Sigmoid colon (tissue), 7 donors: ENCODE results near the gene HENMT1. TPM values are rescaled to one million over a fixed set of nuclear protein-coding genes. Genes with fewer than 3 reads are reported as not detected.

Source experiments
- DNase-seq: peaks from one replicate; pipeline ENCODE4 v3.0.0-alpha.2; 2019
- H3K27ac ChIP-seq, 4 donors: fragments of 200-600 bp; sonication (generic); one replicate each; pipeline ENCODE4 v1.5.1; 2016 to 2019; ENCODE audit warnings: mild to moderate bottlenecking in 1 of 4
- H3K27me3 ChIP-seq, 3 donors: fragments of 200-600 bp; sonication (generic); one replicate each; pipeline ENCODE4 v1.5.1; 2019; ENCODE audit warnings: mild to moderate bottlenecking in 1 of 3
- H3K36me3 ChIP-seq, 4 donors: fragments of 200-600 bp; sonication (generic); one replicate each; pipeline ENCODE4 v1.5.1; 2016 to 2019
- H3K4me1 ChIP-seq, 4 donors: fragments of 200-600 bp; sonication (generic); one replicate each; pipeline ENCODE4 v1.5.1; 2017 to 2019
- H3K4me3 ChIP-seq, 4 donors: fragments of 200-600 bp; sonication (generic); one replicate each; pipeline ENCODE4 v1.5.1; 2017 to 2019; ENCODE audit warnings: mild to moderate bottlenecking in 2 of 4, moderate library complexity in 1 of 4
- H3K9me3 ChIP-seq, 4 donors: fragments of 200-600 bp in 3 of 4; sonication (generic) in 3 of 4; one replicate each; pipeline versions ENCODE4 v1.5.1 to v1.6.1; 2013 to 2019
- EP300 ChIP-seq, 4 donors: sonication (generic); formaldehyde crosslinking; IDR thresholded peaks; one replicate each; pipeline ENCODE4 v1.6.1; 2017; ENCODE audit warnings: antibody characterized with exemption in 4 of 4
- POLR2A ChIP-seq, 2 donors: fragments of 450-650 bp; IDR thresholded peaks; one replicate each; pipeline ENCODE4 v1.6.1; 2016; ENCODE audit warnings: antibody characterized with exemption in 2 of 2, mild to moderate bottlenecking in 2 of 2, moderate library complexity in 2 of 2
- POLR2AphosphoS5 ChIP-seq, 4 donors: sonication (generic); formaldehyde crosslinking; IDR thresholded peaks; one replicate each; pipeline ENCODE4 v1.6.1; 2017; ENCODE audit warnings: antibody characterized with exemption in 4 of 4
- WGBS, 2 donors: extraction: QIAGEN DNeasy Blood & Tissue Kit; methylation state at CpG; one replicate each; pipeline ENCODE4 v1.1.7; 2013; 5-methylcytosine and 5-hydroxymethylcytosine counted together
- intact Hi-C: fragments of 100-400 bp; cut with DNase I; formaldehyde crosslinking; loops from one replicate; pipeline ENCODE4 v1.15.1; 2023
- polyA plus RNA-seq, 3 donors: library from polyadenylated mRNA; stranded (reverse); fragments of 200-250 nt; gene quantifications; one replicate each; pipeline ENCODE4 v1.2.3, GENCODE V29; 2013
- total RNA-seq, 4 donors: library from RNA; depleted of rRNA; stranded (reverse); fragments of >200 nt; gene quantifications; one replicate each; pipeline ENCODE4 v1.1.0, GENCODE V29; 2016
- TF ChIP-seq, protein P1 (sequence below), 4 experiments: fragments of 450-650 bp in 3 of 4; fragments of 200-600 bp in 1 of 4; IDR thresholded peaks; one replicate each; pipeline ENCODE4 v1.5.1; 2016 to 2019; ENCODE audit warnings: antibody characterized with exemption in 4 of 4, mild to moderate bottlenecking in 3 of 4, moderate library complexity in 2 of 4
- donor health status: healthy with polysubstance abuse.
- donor health status: Bipolar disorder and iron deficiency.
- donor health status: healthy.

Gene HENMT1
- total and polyA plus RNA-seq, 7 donors = 2.2 to 13.6 (median 3.9) TPM

DNA sequence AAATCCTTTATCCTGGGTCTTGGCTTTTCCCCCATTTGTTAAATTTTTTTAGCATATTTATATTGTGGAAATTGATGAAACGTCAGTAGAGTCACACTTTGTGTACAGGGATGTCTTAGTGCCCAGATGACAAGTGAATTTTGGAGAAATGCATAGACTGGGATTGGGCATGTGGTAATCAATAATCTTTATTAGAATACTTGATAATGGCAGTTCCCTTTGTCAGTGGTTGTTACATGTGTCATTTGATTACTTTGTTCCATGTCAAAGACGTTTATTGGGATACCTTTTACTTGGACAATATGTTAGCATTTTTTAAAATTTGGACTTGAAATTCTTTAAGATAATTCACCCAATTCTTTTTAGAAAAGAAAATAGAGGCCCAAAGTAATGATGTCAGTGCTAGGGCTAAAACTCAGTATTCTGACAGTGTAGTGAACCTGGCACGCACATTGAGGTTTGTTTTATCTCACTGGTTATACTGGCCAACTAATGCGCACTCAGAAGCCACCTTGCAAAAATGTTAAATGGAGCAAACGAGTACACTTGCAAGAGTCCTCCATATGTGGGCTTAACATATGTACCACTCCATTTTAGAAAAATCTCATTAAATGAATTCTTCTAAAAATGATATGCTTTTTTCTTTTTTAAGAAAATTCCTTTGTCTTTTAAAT is 40.4 kb upstream of the HENMT1 start:
- 84 to 91% methylated on average over 5 of the region's 5 CpGs for whole genome bisulfite sequencing, 2 donors

DNA sequence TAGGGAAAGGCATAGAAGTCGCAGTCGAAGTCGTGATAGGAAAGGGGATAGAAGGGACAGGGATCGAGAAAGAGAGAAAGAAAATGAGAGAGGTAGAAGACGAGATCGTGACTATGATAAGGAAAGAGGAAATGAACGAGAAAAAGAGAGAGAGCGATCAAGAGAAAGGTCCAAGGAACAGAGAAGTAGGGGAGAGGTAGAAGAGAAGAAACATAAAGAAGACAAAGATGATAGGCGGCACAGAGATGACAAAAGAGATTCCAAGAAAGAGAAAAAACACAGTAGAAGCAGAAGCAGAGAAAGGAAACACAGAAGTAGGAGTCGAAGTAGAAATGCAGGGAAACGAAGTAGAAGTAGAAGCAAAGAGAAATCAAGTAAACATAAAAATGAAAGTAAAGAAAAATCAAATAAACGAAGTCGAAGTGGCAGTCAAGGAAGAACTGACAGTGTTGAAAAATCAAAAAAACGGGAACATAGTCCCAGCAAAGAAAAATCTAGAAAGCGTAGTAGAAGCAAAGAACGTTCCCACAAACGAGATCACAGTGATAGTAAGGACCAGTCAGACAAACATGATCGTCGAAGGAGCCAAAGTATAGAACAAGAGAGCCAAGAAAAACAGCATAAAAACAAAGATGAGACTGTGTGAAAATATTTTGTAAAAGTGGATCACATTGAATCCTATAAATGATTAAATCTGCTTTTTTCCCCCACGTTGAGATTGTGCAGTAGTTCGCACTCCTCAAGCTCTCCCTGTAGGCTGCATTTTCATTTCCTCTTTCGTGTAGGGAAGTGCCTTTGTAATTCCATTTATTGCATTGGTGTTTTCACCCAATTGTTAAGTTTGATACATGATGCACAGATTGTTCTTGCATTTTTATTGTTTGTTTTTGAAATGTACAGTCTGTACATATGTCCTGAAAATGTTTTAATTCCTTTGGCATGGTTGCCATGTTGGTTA is 38.8 kb upstream of the HENMT1 start:
- WGBS, 2 donors = 85 to 86% methylated on average over 22 of the region's 22 CpGs

More for the DNA sequence above, 40.4 kb upstream of the HENMT1 start:
- DNase-seq = no peak
- Histone ChIP-seq H3K36me3 (peaks cover 19 to 56% (median 38%) of the 10 kb centered on the region in 4 donors), H3K4me3 (no peak overlapping the region), H3K4me1 (peaks cover 0 to 13% (median 10%) of the 10 kb centered on the region in 4 donors), H3K27ac (no peak overlapping the region), H3K27me3 (no peaks in the 10 kb centered on the region), H3K9me3 (no peaks in the 10 kb centered on the region)
- TF ChIP-seq EP300 (IDR thresholded peaks at IDR 0.05) = no peak
- TF ChIP-seq POLR2A (IDR thresholded peaks at IDR 0.05) = no peak
- no peak for TF ChIP-seq POLR2AphosphoS5 (IDR thresholded peaks at IDR 0.05)
- TF ChIP-seq, protein P1, sequence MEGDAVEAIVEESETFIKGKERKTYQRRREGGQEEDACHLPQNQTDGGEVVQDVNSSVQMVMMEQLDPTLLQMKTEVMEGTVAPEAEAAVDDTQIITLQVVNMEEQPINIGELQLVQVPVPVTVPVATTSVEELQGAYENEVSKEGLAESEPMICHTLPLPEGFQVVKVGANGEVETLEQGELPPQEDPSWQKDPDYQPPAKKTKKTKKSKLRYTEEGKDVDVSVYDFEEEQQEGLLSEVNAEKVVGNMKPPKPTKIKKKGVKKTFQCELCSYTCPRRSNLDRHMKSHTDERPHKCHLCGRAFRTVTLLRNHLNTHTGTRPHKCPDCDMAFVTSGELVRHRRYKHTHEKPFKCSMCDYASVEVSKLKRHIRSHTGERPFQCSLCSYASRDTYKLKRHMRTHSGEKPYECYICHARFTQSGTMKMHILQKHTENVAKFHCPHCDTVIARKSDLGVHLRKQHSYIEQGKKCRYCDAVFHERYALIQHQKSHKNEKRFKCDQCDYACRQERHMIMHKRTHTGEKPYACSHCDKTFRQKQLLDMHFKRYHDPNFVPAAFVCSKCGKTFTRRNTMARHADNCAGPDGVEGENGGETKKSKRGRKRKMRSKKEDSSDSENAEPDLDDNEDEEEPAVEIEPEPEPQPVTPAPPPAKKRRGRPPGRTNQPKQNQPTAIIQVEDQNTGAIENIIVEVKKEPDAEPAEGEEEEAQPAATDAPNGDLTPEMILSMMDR (IDR thresholded peaks at IDR 0.05) = no peak
- intact Hi-C loops = no loop called here

DNA sequence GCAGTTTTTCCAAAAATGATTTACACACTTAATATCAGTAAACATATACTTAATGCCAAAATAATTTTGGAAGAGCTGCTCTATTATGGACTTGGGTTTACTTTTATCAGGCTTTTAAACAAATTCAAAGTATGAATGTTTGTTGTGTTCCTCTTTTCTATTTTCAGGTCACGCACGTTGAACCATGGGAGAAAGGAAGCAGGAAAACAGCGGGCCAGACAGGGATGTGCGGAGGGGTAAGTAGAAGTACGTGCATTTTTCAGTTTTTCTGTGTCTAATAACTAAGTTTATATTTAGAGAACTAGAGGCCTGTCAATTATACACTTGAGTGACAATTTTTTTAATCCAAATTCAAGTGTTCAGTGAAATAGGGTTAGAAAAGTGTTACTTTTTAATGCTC is 34.6 kb upstream of the HENMT1 start:
- no peaks in the 10 kb centered on the region for H3K27me3 ChIP-seq
- TF ChIP-seq, protein P1 (IDR thresholded peaks at IDR 0.05) = no peak
- TF ChIP-seq POLR2AphosphoS5 (IDR thresholded peaks at IDR 0.05) = no peak
- no peak for TF ChIP-seq EP300 (IDR thresholded peaks at IDR 0.05)
- H3K4me1 ChIP-seq = peaks cover 0 to 35% (median 33%) of the 10 kb centered on the region in 4 donors
- intact Hi-C loops = loop anchor here (10.0 kb wide), 1 partner anchor 199 kb away; no protein-coding TSS in a partner anchor
- DNase-seq = no peak
- H3K36me3 ChIP-seq = peaks cover 19 to 52% (median 39%) of the 10 kb centered on the region in 4 donors
- 59 to 73% methylated on average over 5 of the region's 5 CpGs for WGBS, 2 donors
- H3K4me3 ChIP-seq = no peak overlapping the region
- no peak overlapping the region for H3K27ac ChIP-seq
- H3K9me3 ChIP-seq = no peaks in the 10 kb centered on the region

More for the DNA sequence above, 38.8 kb upstream of the HENMT1 start:
- H3K9me3 ChIP-seq = no peaks in the 10 kb centered on the region
- intact Hi-C loops = loop anchor here (10.0 kb wide), 1 partner anchor 195 kb away; no protein-coding TSS in a partner anchor
- H3K27ac ChIP-seq = no peak overlapping the region
- no peak for DNase-seq
- H3K36me3 ChIP-seq = peaks cover 19 to 66% (median 42%) of the 10 kb centered on the region in 4 donors
- TF ChIP-seq EP300 (IDR thresholded peaks at IDR 0.05) = no peak
- no peak for TF ChIP-seq POLR2A (IDR thresholded peaks at IDR 0.05)
- no peak for TF ChIP-seq POLR2AphosphoS5 (IDR thresholded peaks at IDR 0.05)
- TF ChIP-seq, protein P1 (IDR thresholded peaks at IDR 0.05) = no peak
- no peak overlapping the region for H3K4me3 ChIP-seq
- H3K4me1 ChIP-seq = peaks cover 0 to 17% (median 16%) of the 10 kb centered on the region in 4 donors
- H3K27me3 ChIP-seq = no peaks in the 10 kb centered on the region

DNA sequence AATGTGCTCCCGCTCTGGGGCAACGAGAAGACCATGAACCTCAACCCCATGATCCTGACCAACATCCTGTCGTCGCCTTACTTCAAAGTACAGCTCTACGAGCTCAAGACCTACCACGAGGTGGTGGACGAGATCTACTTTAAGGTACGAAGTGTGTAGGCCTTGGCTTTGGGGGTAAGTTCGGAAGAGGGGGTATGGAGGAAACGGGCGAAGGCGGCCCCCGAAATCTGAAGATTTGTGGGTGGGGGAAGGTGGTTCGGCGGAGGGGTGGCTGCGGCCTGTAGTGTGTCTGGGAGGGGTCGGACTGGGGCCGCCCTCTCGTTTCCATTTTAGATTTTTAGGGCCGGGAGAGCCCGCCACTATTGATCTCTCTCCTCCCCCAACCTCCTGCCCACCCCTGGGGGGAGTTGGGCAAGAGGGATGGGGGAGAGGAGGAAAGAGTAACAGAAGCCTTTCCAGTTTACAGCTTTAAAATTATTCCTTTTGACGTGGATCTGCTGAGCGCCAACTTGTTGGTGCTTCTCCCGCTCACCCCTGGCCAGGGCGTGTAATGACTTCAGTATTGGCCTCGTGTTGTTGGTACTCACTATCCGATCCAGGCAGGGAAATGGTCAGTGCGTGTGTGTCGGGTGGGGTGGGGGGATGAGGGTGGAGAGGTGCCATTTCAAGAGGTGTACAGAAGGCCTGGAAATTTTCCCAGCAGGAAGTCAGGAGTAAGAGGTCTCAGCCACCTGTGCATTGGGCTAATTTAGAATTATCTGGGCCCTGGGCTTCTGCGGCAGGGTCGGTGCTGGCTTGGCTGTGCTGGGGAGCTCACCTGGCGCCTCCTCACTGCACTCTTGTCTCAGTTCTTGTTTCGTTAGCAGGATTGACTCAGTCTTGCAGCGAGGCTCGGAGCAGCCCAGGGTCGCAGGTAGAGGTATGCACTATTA is 32.1 kb upstream of the HENMT1 start:
- Histone ChIP-seq H3K36me3 (peaks cover 8 to 26% (median 19%) of the 10 kb centered on the region in 4 donors), H3K4me1 (peaks cover 0 to 35% (median 33%) of the 10 kb centered on the region in 4 donors), H3K27me3 (no peaks in the 10 kb centered on the region), H3K4me3 (peak overlapping the region; percentile 84 to 88 (median 86)), H3K9me3 (no peaks in the 10 kb centered on the region), H3K27ac (peak overlapping the region; percentile 96 to 98 (median 97))
- intact Hi-C loops = loop anchor here (1.0 to 10.0 kb wide), 2 partner anchors 54 to 202 kb away; no protein-coding TSS in a partner anchor
- DNase-seq = peak; percentile 76
- 0% methylated on average over 36 of the region's 36 CpGs for WGBS, 2 donors
- TF ChIP-seq POLR2AphosphoS5 (IDR thresholded peaks at IDR 0.05) (no peak), EP300 (IDR thresholded peaks at IDR 0.05) (no peak), POLR2A (IDR thresholded peaks at IDR 0.05) (no peak)
- TF ChIP-seq, protein P1 (IDR thresholded peaks at IDR 0.05) = no peak
